Progenitor cell of endocrine pancreas (in vitro differentiated cells): ENCODE data around the gene OLFML2A. TPM values are rescaled to one million over a fixed set of nuclear protein-coding genes. Genes with fewer than 3 reads are reported as not detected.
A peak's percentile ranks its signal among the peaks of the same experiment; 100 is the strongest.

Source experiments
- DNase-seq: peaks from one replicate; pipeline ENCODE4 v3.0.0; 2021; ENCODE audit warnings: low spot score; ENCODE audit not compliant: unreplicated experiment
- H3K27ac Mint-ChIP-seq: 2 replicates; pipeline ENCODE4 v1.8.0; 2021; ENCODE audit warnings: mild to moderate bottlenecking, moderate library complexity, mixed read lengths
- H3K27me3 Mint-ChIP-seq: 2 replicates; pipeline ENCODE4 v1.8.0; 2021; ENCODE audit warnings: mixed read lengths
- H3K36me3 Mint-ChIP-seq: 2 replicates; pipeline ENCODE4 v1.8.0; 2022; ENCODE audit warnings: mixed read lengths; ENCODE audit not compliant: insufficient read depth
- H3K4me1 Mint-ChIP-seq: 2 replicates; pipeline ENCODE4 v1.8.0; 2021; ENCODE audit warnings: low read depth, mixed read lengths
- H3K4me3 Mint-ChIP-seq: 2 replicates; pipeline ENCODE4 v1.8.0; 2021; ENCODE audit warnings: low read depth, mild to moderate bottlenecking, moderate library complexity, mixed read lengths
- H3K9me3 Mint-ChIP-seq: 2 replicates; pipeline ENCODE4 v1.8.0; 2021; ENCODE audit warnings: low read depth, mixed read lengths
- total RNA-seq: library from RNA; stranded (reverse); gene quantifications from 2 replicates; pipeline ENCODE4 v1.2.1, GENCODE V29; 2021
- TF ChIP-seq, protein P1 (sequence below): fragments of 200-600 bp; sonication (generic); IDR thresholded peaks from one replicate; pipeline ENCODE4 v1.5.0; 2021; ENCODE audit warnings: antibody characterized with exemption, mild to moderate bottlenecking; ENCODE audit not compliant: unreplicated experiment

Gene OLFML2A
- total RNA-seq, 1 donor from 2014 or later = 2.5 TPM

DNA sequence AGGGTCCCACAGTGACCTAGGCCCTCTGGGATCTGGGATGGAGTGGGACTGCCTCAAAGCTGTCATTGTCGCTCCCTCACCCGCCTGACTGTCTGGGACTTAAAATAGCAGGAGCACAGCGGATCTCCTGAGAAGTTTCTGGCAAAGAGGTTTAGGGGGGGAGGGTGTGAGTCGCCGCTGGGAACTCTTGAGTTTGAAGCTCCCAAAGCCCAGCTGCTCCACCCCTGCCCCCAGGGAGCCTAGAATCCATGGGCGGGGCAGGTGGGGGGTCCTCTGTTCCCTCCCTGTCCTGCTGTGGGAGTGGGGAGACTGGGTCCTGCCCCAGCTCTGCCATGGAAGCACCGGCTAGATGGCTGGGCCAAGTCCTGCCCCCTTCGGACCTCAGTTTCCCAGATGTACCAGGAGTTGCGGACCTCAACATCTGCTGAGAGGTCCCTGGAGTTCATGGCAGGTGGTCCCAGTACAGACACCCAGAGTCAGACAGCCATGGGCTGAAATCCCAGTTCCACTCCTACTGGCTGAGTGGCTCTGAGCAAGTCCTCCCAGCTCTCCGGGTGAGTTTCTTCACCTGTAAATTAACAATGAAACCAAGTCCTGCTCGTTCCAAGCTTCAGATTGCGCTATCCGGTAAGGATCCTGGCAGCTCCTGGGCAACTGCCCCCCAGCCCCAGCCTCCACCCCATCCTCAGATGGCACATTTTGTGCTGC lies 75.3 kb downstream of the OLFML2A start:
- Mint-ChIP-seq H3K4me3 (peak overlapping the region; percentile 64), H3K27me3 (peaks cover 10% of the 10 kb centered on the region), H3K9me3 (no peaks in the 10 kb centered on the region), H3K36me3 (no peaks in the 10 kb centered on the region), H3K27ac (no peak overlapping the region), H3K4me1 (peaks cover 3% of the 10 kb centered on the region)
- TF ChIP-seq, protein P1, sequence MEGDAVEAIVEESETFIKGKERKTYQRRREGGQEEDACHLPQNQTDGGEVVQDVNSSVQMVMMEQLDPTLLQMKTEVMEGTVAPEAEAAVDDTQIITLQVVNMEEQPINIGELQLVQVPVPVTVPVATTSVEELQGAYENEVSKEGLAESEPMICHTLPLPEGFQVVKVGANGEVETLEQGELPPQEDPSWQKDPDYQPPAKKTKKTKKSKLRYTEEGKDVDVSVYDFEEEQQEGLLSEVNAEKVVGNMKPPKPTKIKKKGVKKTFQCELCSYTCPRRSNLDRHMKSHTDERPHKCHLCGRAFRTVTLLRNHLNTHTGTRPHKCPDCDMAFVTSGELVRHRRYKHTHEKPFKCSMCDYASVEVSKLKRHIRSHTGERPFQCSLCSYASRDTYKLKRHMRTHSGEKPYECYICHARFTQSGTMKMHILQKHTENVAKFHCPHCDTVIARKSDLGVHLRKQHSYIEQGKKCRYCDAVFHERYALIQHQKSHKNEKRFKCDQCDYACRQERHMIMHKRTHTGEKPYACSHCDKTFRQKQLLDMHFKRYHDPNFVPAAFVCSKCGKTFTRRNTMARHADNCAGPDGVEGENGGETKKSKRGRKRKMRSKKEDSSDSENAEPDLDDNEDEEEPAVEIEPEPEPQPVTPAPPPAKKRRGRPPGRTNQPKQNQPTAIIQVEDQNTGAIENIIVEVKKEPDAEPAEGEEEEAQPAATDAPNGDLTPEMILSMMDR = no peak
- no peak for DNase-seq

DNA sequence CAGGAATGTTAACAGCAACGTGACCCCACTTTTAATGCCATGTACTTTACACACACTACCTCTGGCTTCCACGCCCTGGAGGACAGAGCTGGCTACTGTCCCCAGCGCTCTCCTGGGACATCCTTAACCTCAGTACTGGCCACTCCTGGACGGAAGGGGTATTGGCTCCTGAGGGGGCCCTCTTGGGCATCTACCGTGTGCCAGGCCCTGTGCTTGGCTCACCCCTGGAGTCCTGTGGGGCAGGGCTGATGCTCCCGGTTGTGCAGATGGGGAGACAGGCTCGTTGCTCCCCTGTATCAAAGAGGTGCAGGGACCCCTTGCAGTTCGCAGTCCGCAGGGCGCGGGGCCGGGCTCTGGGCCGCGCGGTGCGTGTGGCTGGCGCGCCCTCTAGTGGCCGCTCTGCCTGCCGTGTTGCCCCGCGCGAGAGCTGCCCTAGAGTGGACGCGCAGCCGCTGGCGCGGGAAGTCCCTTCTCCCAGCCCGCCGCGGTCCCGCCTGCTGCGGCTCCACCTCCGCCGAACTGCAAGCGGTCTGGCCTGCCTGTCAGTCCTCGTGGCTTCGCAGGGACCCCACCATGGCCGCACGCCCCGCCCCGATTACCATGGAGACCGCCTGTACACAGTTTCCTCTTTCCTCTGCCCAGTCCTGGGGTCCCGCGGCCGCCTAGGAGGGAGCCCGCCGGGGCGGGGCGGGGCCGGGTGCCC lies 76.0 kb downstream of the OLFML2A start, which contains the start of gene WDR38:
Gene WDR38 (plus strand): TSS at position 632 of the 703 bp plus-strand sequence. CDS start 72 bp downstream, outside the sequence.
- TF ChIP-seq, protein P1 = peak; percentile 100
- DNase-seq = peak; percentile 59
- H3K27me3 Mint-ChIP-seq = peaks cover 10% of the 10 kb centered on the region
- H3K27ac Mint-ChIP-seq = no peak within 1 kb of the TSS
- H3K9me3 Mint-ChIP-seq = no peaks in the 10 kb centered on the region
- H3K36me3 Mint-ChIP-seq = no peaks in the 10 kb centered on the region
- H3K4me3 Mint-ChIP-seq = peak within 1 kb of the TSS; percentile 64
- peaks cover 3% of the 10 kb centered on the region for H3K4me1 Mint-ChIP-seq

GRCh38 chr9:124853605-124854143 lies 76.7 kb downstream of the OLFML2A start:
- no peaks in the 10 kb centered on the region for H3K36me3 Mint-ChIP-seq
- DNase-seq = no peak
- peaks cover 10% of the 10 kb centered on the region for H3K27me3 Mint-ChIP-seq
- no peaks in the 10 kb centered on the region for H3K9me3 Mint-ChIP-seq
- no peak overlapping the region for H3K27ac Mint-ChIP-seq
- peaks cover 3% of the 10 kb centered on the region for H3K4me1 Mint-ChIP-seq
- H3K4me3 Mint-ChIP-seq = peak overlapping the region; percentile 37
- TF ChIP-seq, protein P1 = no peak

DNA sequence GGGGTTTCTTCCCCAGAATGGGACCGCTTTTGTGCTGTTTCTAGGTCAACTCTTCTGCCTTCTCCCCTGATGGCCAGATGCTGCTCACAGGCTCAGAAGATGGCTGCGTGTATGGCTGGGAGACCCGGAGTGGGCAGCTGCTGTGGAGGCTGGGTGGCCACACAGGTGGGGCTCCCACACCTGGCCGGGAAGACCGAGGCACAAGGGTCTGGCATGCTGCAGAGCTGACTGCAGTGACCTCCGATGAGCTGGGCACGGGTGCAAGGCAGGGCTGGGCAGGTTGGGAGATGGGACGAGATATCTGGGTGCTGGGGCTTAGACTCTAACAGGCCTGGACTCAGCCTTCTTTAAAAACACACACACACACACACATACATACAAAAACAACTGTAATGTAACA lies 77.2 kb downstream of the OLFML2A start:
- Mint-ChIP-seq H3K36me3 (no peaks in the 10 kb centered on the region), H3K9me3 (no peaks in the 10 kb centered on the region), H3K27ac (no peak overlapping the region), H3K27me3 (peaks cover 10% of the 10 kb centered on the region), H3K4me1 (peaks cover 3% of the 10 kb centered on the region), H3K4me3 (no peak overlapping the region)
- TF ChIP-seq, protein P1 = no peak
- no peak for DNase-seq

DNA sequence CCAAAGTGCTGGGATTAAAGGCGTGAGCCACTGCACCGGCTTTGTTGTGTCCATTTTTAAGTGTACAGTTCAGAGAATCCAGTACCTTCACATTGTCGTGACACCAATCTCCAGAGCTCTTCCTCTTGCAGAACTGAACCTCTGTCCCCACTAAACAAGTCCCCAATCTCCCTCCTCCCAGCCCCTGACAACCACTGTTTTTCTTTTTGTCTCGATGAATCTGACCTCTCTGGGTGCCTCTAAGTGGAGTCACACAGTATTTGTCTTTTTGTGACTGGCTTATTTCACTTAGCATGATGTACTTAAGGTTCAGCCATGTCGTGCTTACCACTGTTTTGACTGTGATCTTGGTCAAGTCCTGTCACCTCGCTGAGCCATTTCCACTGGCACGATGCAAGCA lies 77.9 kb downstream of the OLFML2A start:
- TF ChIP-seq, protein P1 = no peak
- Mint-ChIP-seq H3K27me3 (peaks cover 10% of the 10 kb centered on the region), H3K9me3 (no peaks in the 10 kb centered on the region), H3K27ac (no peak overlapping the region), H3K4me3 (no peak overlapping the region), H3K4me1 (peaks cover 3% of the 10 kb centered on the region), H3K36me3 (peaks cover 4% of the 10 kb centered on the region)
- DNase-seq = no peak
